Measurements from ENCODE around the gene CTNNA3.
A peak's percentile ranks its signal among the peaks of the same experiment; 100 is the strongest.

CTNNA3 gene

DNA sequence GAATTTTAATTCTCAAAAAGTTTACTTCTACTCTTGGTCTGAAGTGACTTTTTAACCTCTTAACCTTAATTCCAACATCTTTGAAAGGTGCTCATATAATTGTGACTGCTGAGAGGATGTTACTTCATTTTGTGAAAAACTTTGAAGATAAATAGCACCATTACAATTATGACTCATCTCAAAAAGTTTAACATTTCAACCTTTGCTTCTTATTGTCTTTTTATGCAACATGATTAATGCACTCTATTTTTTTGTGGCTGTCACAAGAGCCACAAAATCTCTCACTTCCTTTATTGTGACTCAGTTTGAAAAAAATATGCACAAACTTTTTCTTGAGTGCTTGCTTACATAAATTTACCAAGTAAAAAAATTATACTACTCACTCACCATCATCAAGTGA, 387.1 kb downstream of the CTNNA3 start:
- no peak for DNase-seq

DNA sequence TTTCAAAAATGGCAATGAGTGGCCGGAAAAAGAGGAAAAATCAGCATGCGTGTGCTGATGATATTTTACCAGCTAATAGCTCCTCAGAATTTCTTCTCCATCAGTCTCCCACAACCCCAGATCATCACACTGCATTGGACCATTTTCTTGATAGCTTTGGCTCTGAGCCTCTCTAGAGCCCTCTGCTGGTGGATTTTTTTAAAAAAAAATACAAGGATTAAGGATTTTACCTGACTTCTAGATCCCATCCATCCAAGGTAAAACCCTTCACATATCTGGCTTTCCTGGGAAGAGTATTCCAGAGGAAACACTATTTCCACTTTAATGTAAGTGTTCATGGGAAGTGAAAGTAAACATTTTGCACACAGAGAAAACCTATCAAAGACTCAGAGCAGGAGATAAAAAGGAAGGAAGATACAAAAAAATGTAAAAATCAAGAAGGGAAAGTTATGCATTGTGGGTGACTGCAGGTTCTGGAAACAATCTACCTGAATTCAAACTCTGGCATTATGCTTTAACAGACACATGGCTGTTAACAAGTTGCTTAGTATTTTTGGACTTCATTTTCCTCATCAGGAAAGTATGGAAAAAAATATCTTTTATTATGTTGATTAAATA, 389.3 kb downstream of the CTNNA3 start:
- DNase-seq: peak; percentile 7 to 17

DNA sequence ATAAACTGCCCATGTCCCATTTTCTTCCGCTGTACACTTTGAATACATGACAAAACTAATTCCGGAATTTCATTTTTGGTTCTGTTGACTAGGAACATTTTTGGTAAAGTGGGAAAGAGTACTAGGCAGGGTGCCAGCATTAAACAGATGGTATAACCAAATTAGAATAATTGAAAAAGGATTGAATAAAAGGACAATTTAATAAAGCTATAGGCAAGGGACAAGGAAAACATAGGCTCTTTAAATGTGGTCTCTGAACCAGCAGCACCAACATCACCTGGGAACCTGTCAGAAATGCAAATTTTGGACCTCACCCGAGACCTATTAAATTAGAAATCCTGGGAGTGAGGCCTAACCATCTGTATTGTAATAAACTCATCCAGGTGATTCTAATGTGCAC, 393.3 kb downstream of the CTNNA3 start:
- no peak for DNase-seq

DNA sequence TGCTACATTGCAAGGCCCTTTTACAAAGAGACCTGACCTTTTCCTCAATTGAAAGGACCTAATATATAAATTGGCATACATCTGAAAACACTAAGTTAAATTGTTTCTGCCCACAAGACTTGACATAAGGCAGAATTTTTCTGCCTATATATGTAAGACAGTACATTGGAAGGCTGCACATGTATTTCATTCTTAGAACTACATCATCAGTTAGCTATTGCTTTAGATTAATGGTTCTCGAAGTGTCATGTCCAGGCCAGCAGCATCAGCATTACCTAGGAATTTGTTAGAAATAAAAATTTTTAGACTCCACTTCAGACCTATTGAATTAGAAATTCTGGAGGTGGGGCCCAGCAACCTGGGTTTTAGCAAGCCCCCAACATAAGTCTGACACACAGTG, 396.2 kb downstream of the CTNNA3 start:
- no peak for DNase-seq

DNA sequence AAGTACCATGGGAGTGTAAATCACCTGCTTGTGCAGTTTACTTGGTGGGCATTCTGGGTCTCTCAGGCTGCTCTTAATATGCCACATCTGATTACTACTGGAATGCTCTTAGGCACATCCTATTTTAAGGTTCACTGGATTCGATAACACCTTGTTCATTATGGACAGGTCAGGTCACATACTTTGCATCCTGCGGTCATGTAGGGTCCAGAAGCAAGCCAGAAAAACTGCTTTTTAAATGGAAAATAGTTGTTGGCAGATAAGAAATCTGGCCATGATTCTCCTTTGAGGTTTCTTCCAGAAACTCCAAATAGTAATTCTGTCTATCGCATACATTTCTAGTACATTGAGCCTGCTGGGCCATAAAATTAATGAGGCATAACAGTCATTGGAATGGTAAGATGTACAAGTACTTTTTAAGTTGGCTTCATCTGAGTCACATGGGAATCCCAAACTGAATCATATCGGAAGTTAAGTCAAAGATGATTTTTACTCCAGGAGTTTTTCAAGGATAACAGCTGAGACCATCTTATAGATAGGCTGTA, 398.3 kb downstream of the CTNNA3 start:
- DNase-seq: no peak

DNA sequence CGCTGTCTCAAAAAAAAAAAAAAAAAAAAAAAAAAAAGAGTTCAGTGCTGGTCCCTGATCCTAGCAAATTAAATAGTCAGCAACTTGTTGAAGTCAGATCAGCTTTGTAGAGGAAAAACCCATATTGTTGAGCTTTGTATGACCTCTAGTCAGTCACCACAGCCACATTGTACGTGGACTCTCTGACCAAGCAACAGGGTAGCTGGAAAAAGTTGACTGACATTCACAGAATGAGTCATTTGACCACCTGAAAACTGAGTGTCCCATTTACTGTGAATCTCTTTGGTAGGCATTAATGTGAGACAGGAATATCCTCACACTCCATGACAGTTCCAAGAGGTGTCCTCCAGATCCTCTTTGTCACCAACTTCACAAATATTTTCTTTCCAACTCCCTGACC, 399.1 kb downstream of the CTNNA3 start:
- DNase-seq: no peak

DNA sequence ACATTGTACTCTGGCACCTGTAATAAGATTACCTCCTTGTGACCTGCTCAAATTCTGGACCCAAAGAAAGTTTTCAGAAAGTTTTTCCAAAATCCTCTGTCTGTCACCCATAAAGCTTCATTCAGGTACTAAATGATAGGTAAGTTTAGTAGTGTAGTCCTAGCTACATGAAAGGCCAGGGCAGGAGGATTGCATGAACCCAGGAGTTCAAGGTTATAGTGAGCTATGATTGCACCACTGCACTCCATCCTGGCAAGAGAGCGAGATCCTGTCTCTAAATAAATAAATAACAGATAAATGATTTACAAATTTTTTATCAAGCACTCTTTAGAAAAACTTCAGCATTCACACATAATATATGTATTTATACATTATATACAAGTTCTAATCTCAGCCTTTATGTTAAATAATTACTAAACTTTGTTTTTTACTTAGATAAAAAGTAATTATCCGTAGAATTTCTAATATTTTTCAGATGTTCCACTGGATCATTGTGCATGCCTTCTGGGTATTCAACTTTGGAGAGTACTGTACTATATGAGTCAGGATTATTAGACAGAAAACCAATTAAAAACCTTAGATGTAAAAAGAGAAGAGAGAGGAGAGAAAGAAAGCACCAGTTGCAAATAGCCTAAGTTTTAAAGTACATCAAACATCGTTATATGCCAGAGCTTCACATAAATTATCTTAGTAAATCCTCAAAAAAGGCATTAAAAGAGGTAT, 407.1 kb downstream of the CTNNA3 start:
- no peak for DNase-seq

DNA sequence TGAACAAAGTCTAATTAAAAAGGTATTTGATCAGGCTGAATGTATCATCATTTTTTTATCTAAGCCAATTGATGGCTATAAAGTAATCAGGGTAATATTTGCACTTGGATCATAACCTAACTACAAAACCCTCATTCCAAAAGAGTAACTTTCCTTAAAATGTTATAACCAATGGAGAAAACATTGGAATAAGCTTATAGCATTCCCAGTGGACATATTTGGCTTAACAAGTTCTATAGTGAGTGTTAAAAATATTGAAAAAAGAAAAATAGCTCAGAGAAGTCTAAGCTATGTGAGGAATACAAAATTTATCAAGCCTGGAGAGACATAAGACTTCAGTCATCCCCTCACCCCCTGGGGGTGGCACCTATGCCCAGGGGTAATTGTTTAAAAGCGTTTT, 411.4 kb downstream of the CTNNA3 start:
- no peak for DNase-seq

DNA sequence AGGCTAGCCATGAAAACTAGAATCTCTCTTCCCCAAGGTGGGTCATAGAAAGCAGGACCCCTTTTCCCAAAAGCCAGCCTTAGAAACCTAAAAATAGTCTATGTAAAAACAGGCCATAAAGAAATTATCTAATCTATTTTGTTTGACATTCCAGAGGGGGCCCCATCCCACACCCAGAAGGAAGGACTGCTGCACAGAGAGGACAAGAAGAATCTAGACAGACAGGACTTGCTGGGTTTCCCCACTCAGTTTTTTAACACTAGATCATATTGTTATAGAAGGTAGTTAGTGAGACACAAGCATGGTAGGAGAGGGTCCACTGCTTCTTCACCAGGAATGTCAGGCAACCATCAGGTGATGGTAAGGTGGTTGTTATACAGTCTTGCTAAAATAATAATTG, 413.1 kb downstream of the CTNNA3 start:
- no peak for DNase-seq

DNA sequence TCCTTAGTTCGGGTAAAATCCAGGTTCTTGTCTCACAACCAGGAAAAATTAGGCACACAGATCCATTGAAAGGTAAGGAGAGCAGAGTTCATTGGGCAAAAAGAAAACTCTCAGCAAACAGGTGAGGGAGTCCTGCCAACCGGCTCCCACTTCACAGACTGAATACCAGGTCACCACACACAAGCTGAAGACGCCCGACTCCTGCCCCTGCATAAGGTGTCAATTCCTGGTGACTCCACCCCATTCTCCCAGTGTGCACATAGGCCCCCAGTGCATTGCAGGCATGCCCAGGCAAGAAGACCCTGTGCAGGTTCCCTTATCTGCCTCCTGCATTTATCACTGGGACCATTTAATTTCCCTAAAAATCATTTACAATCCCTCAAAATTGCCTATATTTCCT, 415.6 kb downstream of the CTNNA3 start:
- no peak for DNase-seq

DNA sequence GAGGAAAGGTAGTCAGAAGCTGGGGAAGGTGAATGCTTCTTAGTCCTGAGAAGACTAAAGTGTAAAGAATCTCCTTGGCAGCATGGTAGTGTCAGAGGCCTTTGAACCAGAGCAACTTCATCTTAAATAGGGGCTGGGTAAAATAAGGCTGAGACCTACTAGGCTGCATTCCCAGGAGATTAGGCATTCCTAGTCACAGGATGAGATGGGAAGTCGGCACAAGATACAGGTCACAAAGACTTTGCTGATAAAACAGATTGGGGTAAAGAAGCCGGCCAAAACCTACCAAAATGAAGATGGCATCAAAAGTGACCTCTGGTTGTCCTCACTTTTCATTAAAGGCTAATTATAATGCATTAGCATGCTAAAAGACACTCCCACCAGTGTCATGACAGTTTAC, 418.6 kb downstream of the CTNNA3 start:
- no peak for DNase-seq

DNA sequence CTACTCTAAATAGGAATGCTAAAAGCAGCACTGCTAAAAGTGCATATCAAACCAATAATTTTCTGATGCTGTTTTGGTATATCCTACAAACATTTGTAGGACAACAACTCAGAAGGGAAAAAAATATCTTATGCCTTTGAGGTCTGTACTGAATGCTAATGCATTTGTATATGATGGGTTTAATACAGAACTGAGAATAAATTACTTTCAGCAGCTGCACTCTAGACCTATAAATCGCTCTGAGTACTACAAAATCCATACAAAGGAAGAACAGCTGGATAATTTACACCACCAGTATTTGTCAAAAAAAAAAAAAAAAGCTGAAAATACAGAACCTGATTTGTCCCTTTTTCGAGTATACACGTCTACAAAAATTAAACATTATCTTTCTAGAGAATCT, 426.2 kb downstream of the CTNNA3 start:
- DNase-seq: no peak

DNA sequence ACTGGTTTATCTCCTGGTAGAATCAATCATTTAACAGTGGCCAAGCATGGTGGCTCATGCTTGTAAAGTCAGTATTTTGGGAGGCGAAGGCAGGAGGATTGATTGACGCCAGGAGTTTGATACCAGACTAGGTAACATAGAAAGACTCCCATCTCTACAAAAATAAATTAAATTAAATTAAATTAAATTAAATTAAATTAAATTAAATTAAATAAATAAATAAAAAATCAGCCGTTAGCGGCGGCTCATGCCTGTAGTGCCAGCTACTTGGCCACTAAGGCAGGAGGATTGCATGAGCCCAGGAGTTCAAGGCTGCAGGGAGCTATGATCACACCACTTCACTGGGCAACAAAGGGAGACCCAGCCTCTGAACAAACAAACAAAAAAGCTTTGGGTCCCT, 427.8 kb downstream of the CTNNA3 start:
- DNase-seq: no peak

DNA sequence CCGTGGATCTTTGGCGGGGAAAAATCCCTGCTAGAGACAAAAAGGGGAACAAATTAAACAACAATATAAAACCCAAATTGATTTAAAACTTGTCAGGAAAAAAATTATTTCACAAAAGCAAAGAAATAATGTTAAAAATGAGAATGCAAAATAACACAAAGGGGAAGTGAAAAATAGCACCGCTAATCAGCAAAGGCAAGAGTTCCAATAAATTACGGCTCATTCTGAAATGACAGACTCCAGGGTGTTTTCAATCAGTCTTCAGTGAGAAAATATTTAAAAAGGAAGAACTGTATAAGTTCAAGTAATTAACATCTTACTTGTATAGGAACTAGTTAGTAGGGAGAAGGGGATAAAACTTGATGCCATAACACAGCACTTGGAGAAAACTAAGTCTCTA, 433.3 kb downstream of the CTNNA3 start:
- no peak for DNase-seq

DNA sequence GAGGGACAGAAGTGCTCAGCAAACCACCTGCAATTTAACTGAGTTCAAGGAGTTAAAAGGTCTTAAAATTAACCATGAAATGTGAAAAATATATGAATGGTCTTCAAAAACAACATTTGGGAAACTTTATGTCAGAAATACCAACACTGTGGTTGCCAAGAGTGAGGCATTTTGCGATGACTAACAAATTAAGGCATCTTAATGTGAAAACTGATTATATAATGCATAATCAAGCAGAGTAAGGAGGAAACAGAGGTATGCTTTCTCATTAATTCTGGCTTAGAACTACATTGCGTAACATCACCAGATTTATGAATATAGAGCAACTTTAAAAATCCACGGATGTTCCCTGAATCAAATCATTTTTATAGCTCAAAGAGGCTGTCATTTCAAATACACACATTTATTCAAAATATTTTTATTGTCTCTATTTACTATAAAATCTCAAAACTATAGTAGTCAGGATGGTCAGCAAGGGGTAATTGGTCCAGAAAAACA, 434.6 kb downstream of the CTNNA3 start:
- no peak for DNase-seq

DNA sequence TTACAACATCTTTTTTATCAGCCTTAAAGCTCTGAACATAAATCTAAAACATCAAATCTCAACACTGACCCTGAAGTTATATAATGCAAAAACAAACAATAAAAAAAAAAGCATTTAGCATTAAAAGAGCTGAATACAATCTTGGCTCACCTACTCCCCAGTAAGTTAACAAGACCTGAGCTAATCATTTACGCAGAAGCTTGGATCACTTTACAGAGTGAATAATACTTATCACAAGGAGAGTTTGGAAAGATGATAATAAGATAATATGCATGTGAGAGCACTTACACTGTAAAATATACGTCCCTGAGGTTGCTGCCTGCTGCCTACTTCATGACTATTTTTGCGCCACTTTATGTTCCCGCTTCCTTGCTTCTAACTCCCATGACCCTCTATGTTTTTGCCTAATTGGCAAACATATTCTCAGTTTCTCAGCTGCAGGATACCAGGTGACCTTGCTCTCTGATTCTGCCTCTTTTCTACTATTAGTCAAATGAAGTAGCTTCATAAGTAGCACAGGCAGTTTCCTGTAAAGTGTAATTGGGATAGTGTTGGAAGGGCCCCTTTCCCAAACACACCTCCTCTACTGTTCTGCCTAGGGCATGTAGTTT, 436.6 kb downstream of the CTNNA3 start:
- DNase-seq: no peak

DNA sequence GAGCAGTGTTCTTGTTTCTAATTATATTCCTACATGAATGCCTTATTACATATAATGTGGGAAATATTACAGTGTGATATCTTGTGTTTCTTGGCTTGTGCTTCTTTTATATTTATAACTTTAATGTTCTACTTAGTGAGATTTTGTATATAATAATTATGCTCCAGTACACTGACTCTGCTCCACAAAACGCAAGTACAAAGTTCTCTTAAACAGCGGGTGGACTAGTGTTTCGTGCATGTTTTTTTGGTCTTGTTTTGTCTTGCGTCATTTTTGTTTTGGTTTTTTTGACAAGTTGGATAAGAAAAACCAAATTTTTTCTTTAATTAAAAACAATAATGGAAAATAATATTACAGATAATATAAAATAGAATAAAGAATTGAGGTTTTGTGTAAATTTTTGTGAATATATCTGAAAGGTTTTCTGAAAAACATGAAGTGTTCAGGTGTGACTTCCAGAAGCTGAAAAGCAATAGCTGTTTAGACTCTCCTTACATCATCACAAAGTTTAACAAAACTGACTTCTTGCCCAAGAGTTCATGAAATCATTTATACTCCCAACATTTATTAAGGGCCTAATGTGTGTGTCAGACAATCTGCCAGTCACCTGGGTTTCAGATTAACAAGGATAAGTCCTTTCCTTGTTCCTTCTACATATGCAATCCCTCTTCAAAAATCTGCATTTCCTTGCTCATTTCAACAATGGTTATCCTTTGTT, 438.4 kb downstream of the CTNNA3 start:
- DNase-seq: no peak

DNA sequence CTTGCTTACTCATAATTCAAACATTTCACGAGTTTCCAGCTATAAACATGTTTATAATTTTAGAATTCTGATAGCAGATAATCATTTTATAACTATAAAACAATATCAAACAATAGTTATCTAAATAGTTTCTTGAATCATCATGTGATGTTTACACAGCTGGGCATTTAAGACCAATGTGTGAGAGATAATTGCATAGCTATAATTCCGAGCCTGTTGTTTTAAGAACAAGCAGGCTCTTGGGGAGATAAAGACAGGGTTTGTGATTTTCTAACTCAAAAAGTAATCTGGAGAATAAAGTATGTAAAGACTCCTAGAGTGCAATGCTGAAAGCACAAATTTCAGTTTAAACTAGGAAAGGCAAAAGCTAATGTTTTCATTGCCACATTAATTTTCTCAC, 439.0 kb downstream of the CTNNA3 start:
- DNase-seq: no peak

DNA sequence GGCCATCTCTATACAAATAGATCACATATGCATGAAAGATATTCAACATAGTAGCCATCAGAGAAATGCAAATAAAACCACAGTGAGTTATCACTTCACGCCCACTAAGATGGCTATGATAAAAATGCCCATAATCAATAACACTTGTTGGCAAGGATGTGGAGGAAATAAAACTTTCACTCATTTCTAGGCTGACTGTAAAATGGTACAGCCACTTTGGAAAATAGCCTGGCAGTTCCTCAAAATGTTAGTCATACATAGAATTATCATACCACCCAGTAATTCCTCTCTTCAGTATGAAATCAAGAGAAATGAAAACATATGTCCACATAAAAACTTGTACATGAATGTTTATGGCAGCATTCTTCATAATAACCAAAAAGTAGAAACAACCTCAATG, 445.3 kb downstream of the CTNNA3 start:
- no peak for DNase-seq

DNA sequence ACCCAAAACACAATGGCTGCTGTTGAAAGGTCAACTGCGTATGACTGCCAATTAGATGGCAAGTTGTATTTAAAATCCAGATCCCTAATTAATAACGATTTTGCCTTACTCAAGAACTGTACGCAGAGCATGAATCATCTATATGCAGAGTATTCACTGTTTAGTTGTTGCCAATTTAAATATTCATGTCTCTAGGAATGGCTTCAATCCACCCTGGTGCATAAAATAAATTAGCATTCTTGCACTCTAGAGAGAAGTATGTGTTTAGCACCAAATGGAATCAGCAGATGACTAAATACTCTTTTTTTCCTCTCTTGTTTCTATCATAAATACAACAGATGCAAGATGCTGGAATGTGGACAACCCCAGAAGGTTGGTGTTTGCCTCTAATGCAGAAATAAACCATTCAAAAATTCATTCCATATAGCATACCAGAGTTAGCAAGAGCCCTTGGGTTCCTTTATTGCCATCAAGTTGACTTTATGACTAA, 449.9 kb downstream of the CTNNA3 start:
- DNase-seq: no peak

DNA sequence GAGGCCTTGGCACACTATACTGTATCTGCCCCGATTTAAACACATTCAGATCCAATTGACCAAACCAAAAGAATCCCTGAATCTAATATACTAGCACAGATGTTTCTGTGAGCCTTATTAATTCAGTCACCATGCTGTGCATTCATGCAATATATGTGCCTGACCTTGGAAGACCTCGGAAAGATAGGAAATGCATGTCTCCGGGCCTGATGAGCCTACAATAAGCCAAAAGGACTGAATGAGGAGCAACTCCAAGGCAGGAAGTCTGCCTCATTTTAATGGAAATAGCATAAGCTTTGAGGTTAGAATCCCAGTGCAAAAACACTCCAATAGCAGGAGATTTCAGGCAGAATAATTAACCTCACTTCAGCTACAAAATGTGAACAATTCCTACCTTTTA, 453.5 kb downstream of the CTNNA3 start:
- DNase-seq: no peak

DNA sequence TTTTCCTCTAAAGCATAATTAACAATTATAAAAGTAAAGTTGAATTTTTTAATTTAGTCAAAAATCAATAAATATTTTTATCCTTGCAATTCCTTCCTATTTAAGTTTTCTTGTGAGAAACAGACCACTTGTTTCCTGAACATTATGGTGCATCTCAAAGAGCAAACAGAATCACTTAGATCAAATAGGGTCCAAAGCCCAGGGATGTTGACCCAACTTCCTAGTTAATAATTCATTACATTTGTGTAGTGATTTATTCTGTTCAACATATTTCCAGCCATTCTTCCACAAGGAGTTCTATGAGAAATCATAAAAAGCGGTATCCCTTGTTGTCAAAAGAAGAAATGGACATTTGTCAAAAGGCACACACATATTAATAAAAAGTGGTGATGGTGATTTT, 454.5 kb downstream of the CTNNA3 start:
- no peak for DNase-seq

DNA sequence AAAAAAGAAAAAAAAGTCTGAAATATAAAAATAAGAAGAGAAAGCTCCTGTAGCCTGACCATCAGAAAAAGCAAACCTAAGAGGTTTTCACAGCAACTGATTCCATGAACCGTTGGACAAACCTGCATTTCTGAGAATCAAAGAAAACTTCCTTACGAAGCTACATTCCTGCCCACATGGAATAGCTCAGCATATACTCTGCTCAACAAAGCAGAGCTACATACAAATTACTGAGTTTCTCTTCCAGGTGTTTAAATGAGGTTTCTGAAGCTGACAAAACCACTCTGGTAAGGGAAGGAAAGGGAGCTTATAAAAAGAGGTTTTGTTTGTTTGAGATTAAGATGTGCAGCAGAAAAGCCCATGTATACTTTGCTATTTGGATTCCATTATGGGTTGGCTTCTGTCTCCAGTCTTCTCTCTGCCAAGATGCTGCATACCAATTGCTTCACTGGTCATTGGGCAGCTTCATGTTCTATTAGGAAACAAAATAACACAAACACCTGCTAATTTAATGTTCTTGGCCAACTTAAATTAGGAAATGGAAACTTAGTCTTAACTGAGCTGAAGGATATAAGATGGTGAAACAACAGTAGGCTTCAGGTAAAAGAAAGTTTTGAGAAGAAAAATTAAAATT, 456.0 kb downstream of the CTNNA3 start:
- no peak for DNase-seq
